Nephron (organoid): ENCODE measurements around the gene UFC1.

Source experiments
- H3K27ac Mint-ChIP-seq, 3 experiments: 2 replicates each; pipeline ENCODE4 v1.8.0; 2020; ENCODE audit warnings: mixed read lengths in 3 of 3, mild to moderate bottlenecking in 2 of 3, moderate library complexity in 1 of 3
- H3K27me3 Mint-ChIP-seq: 2 replicates; pipeline ENCODE4 v1.8.0; 2021; ENCODE audit warnings: low read depth, mild to moderate bottlenecking, moderate library complexity, mixed read lengths
- H3K36me3 Mint-ChIP-seq: 2 replicates; pipeline ENCODE4 v1.8.0; 2020; ENCODE audit warnings: low read depth, mixed read lengths
- H3K4me1 Mint-ChIP-seq: 2 replicates; pipeline ENCODE4 v1.8.0; 2020; ENCODE audit warnings: mixed read lengths
- H3K4me3 Mint-ChIP-seq, 3 experiments: 2 replicates each; pipeline ENCODE4 v1.8.0; 2020; ENCODE audit warnings: mild to moderate bottlenecking in 3 of 3, mixed read lengths in 3 of 3, moderate library complexity in 2 of 3
- H3K9me3 Mint-ChIP-seq: 2 replicates; pipeline ENCODE4 v1.8.0; 2020; ENCODE audit warnings: mixed read lengths
- CTCF ChIP-seq, 3 experiments: fragments of 200-600 bp; sonication (generic); IDR thresholded peaks; one replicate each; pipeline ENCODE4 v1.5.0; 2021; ENCODE audit warnings: antibody characterized with exemption in 3 of 3; ENCODE audit not compliant: unreplicated experiment in 3 of 3

UFC1 gene

GRCh38 chr1:161121834-161122233 is 31.9 kb upstream of the UFC1 start:
- no peak overlapping the region for H3K27ac Mint-ChIP-seq
- H3K4me3 Mint-ChIP-seq, result no peak overlapping the region
- no peaks in the 10 kb centered on the region for H3K27me3 Mint-ChIP-seq
- no peak for TF ChIP-seq CTCF (IDR thresholded peaks at IDR 0.05; ENCODE audit: unreplicated experiment in 3 of 3)
- H3K9me3 Mint-ChIP-seq, result no peaks in the 10 kb centered on the region
- peaks cover 38% of the 10 kb centered on the region for H3K4me1 Mint-ChIP-seq
- peaks cover 61% of the 10 kb centered on the region for H3K36me3 Mint-ChIP-seq

GRCh38 chr1:161122967-161123366 is 30.8 kb upstream of the UFC1 start:
- no peak for TF ChIP-seq CTCF (IDR thresholded peaks at IDR 0.05; ENCODE audit: unreplicated experiment in 3 of 3)
- peaks cover 72% of the 10 kb centered on the region for H3K36me3 Mint-ChIP-seq
- no peaks in the 10 kb centered on the region for H3K9me3 Mint-ChIP-seq
- peaks cover 39% of the 10 kb centered on the region for H3K4me1 Mint-ChIP-seq
- peak overlapping the region in 1 of 3 experiments; percentile 21 for H3K27ac Mint-ChIP-seq
- no peak overlapping the region for H3K4me3 Mint-ChIP-seq
- H3K27me3 Mint-ChIP-seq, result no peaks in the 10 kb centered on the region

GRCh38 chr1:161127649-161128048 is 26.1 kb upstream of the UFC1 start:
- TF ChIP-seq CTCF (IDR thresholded peaks at IDR 0.05; ENCODE audit: unreplicated experiment in 3 of 3), result no peak
- Mint-ChIP-seq H3K4me3 (peak overlapping the region in 2 of 3 experiments; percentile 21 to 29), H3K27me3 (no peaks in the 10 kb centered on the region), H3K27ac (peak overlapping the region; percentile 1 to 72 (median 40)), H3K9me3 (no peaks in the 10 kb centered on the region), H3K36me3 (peaks cover 61% of the 10 kb centered on the region), H3K4me1 (peaks cover 39% of the 10 kb centered on the region)

GRCh38 chr1:161128591-161129420 is 25.0 kb upstream of the UFC1 start:
- Mint-ChIP-seq H3K27ac (no peak overlapping the region), H3K9me3 (no peaks in the 10 kb centered on the region), H3K27me3 (no peaks in the 10 kb centered on the region), H3K4me1 (peaks cover 39% of the 10 kb centered on the region), H3K36me3 (peaks cover 49% of the 10 kb centered on the region), H3K4me3 (peak overlapping the region in 1 of 3 experiments; percentile 37)
- TF ChIP-seq CTCF (IDR thresholded peaks at IDR 0.05; ENCODE audit: unreplicated experiment in 3 of 3), result no peak

GRCh38 chr1:161130266-161130665 is 23.5 kb upstream of the UFC1 start:
- Mint-ChIP-seq H3K4me1 (peaks cover 39% of the 10 kb centered on the region), H3K27me3 (no peaks in the 10 kb centered on the region), H3K9me3 (no peaks in the 10 kb centered on the region), H3K4me3 (no peak overlapping the region), H3K36me3 (peaks cover 39% of the 10 kb centered on the region), H3K27ac (peak overlapping the region in 1 of 3 experiments; percentile 99)
- TF ChIP-seq CTCF (IDR thresholded peaks at IDR 0.05; ENCODE audit: unreplicated experiment in 3 of 3), result no peak
